Iris pigment epithelial cell (primary cell): Measurements from ENCODE around the gene CSAG2.

Experiments
- DNase-seq: peaks from one replicate; pipeline ENCODE4 v3.0.0-alpha.2; 2011; ENCODE audit warnings: low read depth

The CSAG2 gene

DNA sequence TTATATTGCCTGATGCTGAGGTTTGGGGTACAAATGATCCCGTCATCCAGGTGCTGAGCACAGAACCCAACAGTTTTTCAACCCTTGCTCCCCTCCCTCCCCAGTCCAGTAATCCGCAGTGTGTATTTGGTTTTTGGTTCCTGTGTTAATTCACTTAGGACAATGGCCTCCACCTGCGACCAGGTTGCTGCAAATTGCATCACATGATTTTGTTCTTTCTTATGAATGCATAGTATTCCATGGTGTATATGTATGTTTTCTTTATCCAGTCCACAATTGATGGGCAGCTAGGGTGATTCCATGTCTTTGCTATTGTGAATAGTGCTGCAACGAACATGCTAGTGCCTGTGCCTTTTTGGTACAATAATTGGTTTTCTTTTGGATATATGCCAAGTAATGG, 46.0 kb downstream of the CSAG2 start:
- no peak for DNase-seq

DNA sequence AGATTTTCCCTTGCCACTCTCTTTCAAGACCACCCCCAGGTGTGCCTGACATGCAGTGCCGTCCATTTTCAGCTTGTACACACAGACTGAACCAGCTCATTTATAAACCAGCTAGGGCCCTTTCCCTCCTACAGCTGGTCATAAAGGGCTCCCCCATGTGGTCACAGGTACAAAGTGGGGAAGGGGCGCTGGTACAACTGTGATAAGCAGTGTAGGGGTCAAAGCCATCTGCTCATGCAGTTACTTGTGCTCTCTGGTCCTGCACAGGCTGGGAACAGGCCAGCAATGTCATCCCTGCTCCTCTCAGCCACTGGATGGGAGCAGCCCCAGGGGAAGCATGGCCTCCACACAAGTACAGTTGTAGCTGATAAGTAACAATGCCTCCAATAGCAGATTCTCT, 50.8 kb downstream of the CSAG2 start:
- no peak for DNase-seq
